HEK293 (cell line): ENCODE data around the gene GBX1.

ENCODE experiments used
- CTCF ChIA-PET: fragments of 350-600 bp; formaldehyde crosslinking; extraction: SDS; loops from one replicate; lab custom pipeline; 2021; ENCODE audit warnings: antibody characterized with exemption; lab: Yijun Ruan, JAX
- POLR2A ChIA-PET: fragments of 300-600 bp; formaldehyde crosslinking; extraction: SDS; loops from one replicate; lab custom pipeline; 2020; ENCODE audit warnings: antibody characterized with exemption, inconsistent platforms; lab: Yijun Ruan, JAX
- H3K27ac ChIP-seq: fragments of 200-500 bp; sonication (Bioruptor generic); 2 replicates; pipeline ENCODE4 v1.5.1; 2014; ENCODE audit warnings: low read depth, low read length, control low read depth, inconsistent platforms; ENCODE audit errors: extremely low read depth
- H3K36me3 ChIP-seq, 2 experiments: fragments of 200-500 bp in 1 of 2; sonication (Bioruptor generic) in 1 of 2; 1 replicate in 1 of 2; 2 replicates in 1 of 2; pipeline ENCODE4 v1.5.1; 2014 to 2017; ENCODE audit warnings: inconsistent platforms in 2 of 2, low read length in 2 of 2; ENCODE audit not compliant: control insufficient read depth in 2 of 2, insufficient read depth in 1 of 2
- H3K4me1 ChIP-seq: fragments of 200-500 bp; sonication (Bioruptor generic); 2 replicates; pipeline ENCODE4 v1.5.1; 2014; ENCODE audit warnings: mild to moderate bottlenecking, low read length, inconsistent platforms; ENCODE audit not compliant: control insufficient read depth, insufficient read depth
- H3K4me3 ChIP-seq: 2 replicates; pipeline ENCODE4 v1.5.1; 2011; ENCODE audit warnings: low read depth, mild to moderate bottlenecking, control low read depth, low read length, moderate library complexity
- H3K9me3 ChIP-seq: fragments of 200-500 bp; sonication (Bioruptor generic); 2 replicates; pipeline ENCODE4 v1.5.1; 2014; ENCODE audit warnings: low read depth, low read length, inconsistent platforms; ENCODE audit not compliant: control insufficient read depth, insufficient read depth
- HOXA7 ChIP-seq: sonication (generic); formaldehyde crosslinking; IDR thresholded peaks from 2 replicates; pipeline ENCODE4 v1.8.1; 2022; ENCODE audit warnings: missing genetic modification reagents, borderline replicate concordance
- ZBTB21 ChIP-seq: fragments of 450-650 bp; formaldehyde crosslinking; IDR thresholded peaks from 2 replicates; pipeline ENCODE4 v1.5.1; 2017; ENCODE audit warnings: missing biosample characterization, missing genetic modification characterization
- ZEB2 ChIP-seq: fragments of 450-650 bp; formaldehyde crosslinking; IDR thresholded peaks from 2 replicates; pipeline ENCODE4 v1.5.1; 2016; ENCODE audit warnings: missing biosample characterization, missing genetic modification characterization
- ZNF10 ChIP-seq: fragments of 450-650 bp; formaldehyde crosslinking; IDR thresholded peaks from 2 replicates; pipeline ENCODE4 v1.5.1; 2017; ENCODE audit warnings: missing biosample characterization, missing genetic modification characterization
- ZNF132 ChIP-seq: fragments of 450-650 bp; formaldehyde crosslinking; IDR thresholded peaks from 2 replicates; pipeline ENCODE4 v1.5.1; 2017; ENCODE audit warnings: missing biosample characterization, missing genetic modification characterization, borderline replicate concordance
- ZNF174 ChIP-seq: fragments of 450-650 bp; formaldehyde crosslinking; IDR thresholded peaks from 2 replicates; pipeline ENCODE4 v1.5.0; 2017; ENCODE audit warnings: missing biosample characterization, mild to moderate bottlenecking, missing genetic modification characterization
- ZNF184 ChIP-seq: fragments of 450-650 bp; IDR thresholded peaks from 2 replicates; pipeline ENCODE4 v1.5.1; 2018; ENCODE audit warnings: missing biosample characterization, mild to moderate bottlenecking, missing genetic modification characterization
- ZNF2 ChIP-seq: fragments of 450-650 bp; formaldehyde crosslinking; IDR thresholded peaks from 2 replicates; pipeline ENCODE4 v1.5.1; 2016; ENCODE audit warnings: missing biosample characterization, missing genetic modification characterization
- ZNF211 ChIP-seq: fragments of 450-650 bp; formaldehyde crosslinking; IDR thresholded peaks from 2 replicates; pipeline ENCODE4 v1.5.1; 2016; ENCODE audit warnings: low read depth, missing biosample characterization, missing genetic modification characterization
- ZNF248 ChIP-seq: fragments of 450-650 bp; formaldehyde crosslinking; IDR thresholded peaks from 2 replicates; pipeline ENCODE4 v1.5.1; 2017; ENCODE audit warnings: missing biosample characterization, missing genetic modification characterization
- ZNF324 ChIP-seq: fragments of 450-650 bp; formaldehyde crosslinking; IDR thresholded peaks from 2 replicates; pipeline ENCODE4 v1.5.1; 2016; ENCODE audit warnings: missing biosample characterization, missing genetic modification characterization
- ZNF48 ChIP-seq: fragments of 450-650 bp; formaldehyde crosslinking; IDR thresholded peaks from 2 replicates; pipeline ENCODE4 v1.5.1; 2016; ENCODE audit warnings: missing biosample characterization, missing genetic modification characterization
- ZNF501 ChIP-seq: fragments of 450-650 bp; formaldehyde crosslinking; IDR thresholded peaks from 2 replicates; pipeline ENCODE4 v1.5.1; 2016; ENCODE audit warnings: missing biosample characterization, missing genetic modification characterization
- ZNF510 ChIP-seq: fragments of 450-650 bp; formaldehyde crosslinking; IDR thresholded peaks from 2 replicates; pipeline ENCODE4 v1.5.1; 2018; ENCODE audit warnings: mild to moderate bottlenecking, missing genetic modification characterization, missing biosample characterization; ENCODE audit not compliant: insufficient replicate concordance
- ZNF529 ChIP-seq: fragments of 450-650 bp; formaldehyde crosslinking; IDR thresholded peaks from 2 replicates; pipeline ENCODE4 v1.5.1; 2017; ENCODE audit warnings: missing genetic modification characterization, missing biosample characterization; ENCODE audit not compliant: insufficient replicate concordance
- ZNF555 ChIP-seq: fragments of 450-650 bp; formaldehyde crosslinking; conservative IDR thresholded peaks from 2 replicates; pipeline ENCODE4 v1.5.1; 2017; ENCODE audit warnings: missing biosample characterization, mild to moderate bottlenecking, missing genetic modification characterization, inconsistent platforms
- ZNF621 ChIP-seq: fragments of 450-650 bp; formaldehyde crosslinking; IDR thresholded peaks from 2 replicates; pipeline ENCODE4 v1.5.1; 2017; ENCODE audit warnings: missing biosample characterization, missing genetic modification characterization
- ZNF626 ChIP-seq: fragments of 450-650 bp; sonication (Bioruptor Pico); formaldehyde crosslinking; IDR thresholded peaks from 2 replicates; pipeline ENCODE4 v1.5.1; 2018; ENCODE audit warnings: missing biosample characterization, missing genetic modification characterization, inconsistent platforms
- ZNF768 ChIP-seq: fragments of 450-650 bp; formaldehyde crosslinking; IDR thresholded peaks from 2 replicates; pipeline ENCODE4 v1.5.1; 2018; ENCODE audit warnings: missing biosample characterization, mild to moderate bottlenecking, missing genetic modification characterization
- TF ChIP-seq, protein P1 (sequence below): fragments of 450-650 bp; formaldehyde crosslinking; IDR thresholded peaks from 2 replicates; pipeline ENCODE4 v1.5.1; 2016; ENCODE audit warnings: missing biosample characterization, missing genetic modification characterization, low read depth
- TF ChIP-seq, protein P2 (sequence below): fragments of 450-650 bp; formaldehyde crosslinking; IDR thresholded peaks from 2 replicates; pipeline ENCODE4 v1.5.1; 2016; ENCODE audit warnings: missing biosample characterization, missing genetic modification characterization
- TF ChIP-seq, protein P3 (sequence below): fragments of 450-650 bp; formaldehyde crosslinking; IDR thresholded peaks from 2 replicates; pipeline ENCODE4 v1.5.1; 2016; ENCODE audit warnings: missing biosample characterization, missing genetic modification characterization
- TF ChIP-seq, protein P4 (sequence below): fragments of 450-650 bp; formaldehyde crosslinking; IDR thresholded peaks from 2 replicates; pipeline ENCODE4 v1.5.1; 2016; ENCODE audit warnings: missing biosample characterization, missing genetic modification characterization

The GBX1 gene

DNA sequence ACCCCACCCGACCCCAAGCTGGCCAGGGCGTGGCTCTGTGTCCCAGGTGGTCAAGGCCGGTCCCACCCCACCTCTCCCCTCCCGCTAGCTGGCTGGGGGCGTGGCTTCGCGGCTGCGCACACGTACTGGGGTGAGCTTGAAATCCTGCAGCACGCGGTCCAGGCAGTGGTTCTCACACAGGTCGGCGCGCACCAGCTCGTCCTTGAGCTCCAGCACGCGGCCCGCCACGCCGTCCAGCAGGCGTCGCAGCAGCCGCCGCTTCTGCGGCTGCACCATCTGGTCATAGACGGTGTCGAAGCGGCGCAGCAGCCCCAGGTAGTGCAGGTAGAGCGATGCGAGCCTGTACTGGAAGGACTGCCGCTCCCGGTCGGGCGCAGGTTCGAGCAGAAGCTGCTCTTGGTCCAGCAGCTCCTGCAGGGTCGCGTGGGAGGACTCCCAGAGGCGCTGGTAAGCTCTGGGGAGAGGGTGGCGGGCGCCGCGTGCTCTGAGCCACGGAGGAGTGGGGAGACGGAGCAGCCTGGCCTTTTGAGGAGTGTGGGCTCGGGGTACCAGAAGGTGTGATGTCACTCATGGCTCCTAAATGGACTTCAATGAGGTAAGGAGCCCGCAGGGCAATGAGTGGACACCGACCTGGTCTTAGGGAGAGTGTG is 37.0 kb upstream of the GBX1 start (continued):
- no peak for TF ChIP-seq ZEB2 (tag by site-specific recombination)
- no peak for TF ChIP-seq ZNF768 (tag by site-specific recombination)
- TF ChIP-seq ZNF2 (tag by site-specific recombination): no peak
- TF ChIP-seq ZNF510 (tag by site-specific recombination): no peak
- TF ChIP-seq, protein P1, sequence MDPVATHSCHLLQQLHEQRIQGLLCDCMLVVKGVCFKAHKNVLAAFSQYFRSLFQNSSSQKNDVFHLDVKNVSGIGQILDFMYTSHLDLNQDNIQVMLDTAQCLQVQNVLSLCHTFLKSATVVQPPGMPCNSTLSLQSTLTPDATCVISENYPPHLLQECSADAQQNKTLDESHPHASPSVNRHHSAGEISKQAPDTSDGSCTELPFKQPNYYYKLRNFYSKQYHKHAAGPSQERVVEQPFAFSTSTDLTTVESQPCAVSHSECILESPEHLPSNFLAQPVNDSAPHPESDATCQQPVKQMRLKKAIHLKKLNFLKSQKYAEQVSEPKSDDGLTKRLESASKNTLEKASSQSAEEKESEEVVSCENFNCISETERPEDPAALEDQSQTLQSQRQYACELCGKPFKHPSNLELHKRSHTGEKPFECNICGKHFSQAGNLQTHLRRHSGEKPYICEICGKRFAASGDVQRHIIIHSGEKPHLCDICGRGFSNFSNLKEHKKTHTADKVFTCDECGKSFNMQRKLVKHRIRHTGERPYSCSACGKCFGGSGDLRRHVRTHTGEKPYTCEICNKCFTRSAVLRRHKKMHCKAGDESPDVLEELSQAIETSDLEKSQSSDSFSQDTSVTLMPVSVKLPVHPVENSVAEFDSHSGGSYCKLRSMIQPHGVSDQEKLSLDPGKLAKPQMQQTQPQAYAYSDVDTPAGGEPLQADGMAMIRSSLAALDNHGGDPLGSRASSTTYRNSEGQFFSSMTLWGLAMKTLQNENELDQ: no peak

DNA sequence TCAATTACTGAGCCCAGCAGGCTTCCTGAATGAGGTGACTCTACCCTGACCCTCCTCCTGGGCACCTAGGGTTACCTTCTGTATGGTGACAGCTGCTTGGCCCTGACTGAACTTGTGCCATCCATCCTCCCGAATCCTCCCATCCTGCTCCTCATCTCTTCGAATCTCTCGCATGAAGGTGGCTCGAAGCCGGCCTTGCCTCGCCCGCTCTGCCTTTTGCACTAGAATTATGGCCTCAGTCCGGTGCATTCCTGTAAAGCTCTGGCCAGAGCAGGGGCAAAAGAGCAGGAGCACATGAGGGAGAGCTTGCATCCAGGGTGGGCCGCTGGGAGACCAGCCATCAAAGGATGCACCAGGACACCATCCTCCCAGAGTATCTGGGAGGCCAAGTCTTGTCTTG is 35.3 kb upstream of the GBX1 start:
- no peak overlapping the region for H3K4me3 ChIP-seq
- no peaks in the 10 kb centered on the region for H3K36me3 ChIP-seq
- ChIA-PET POLR2A (no interaction called here), CTCF (no interaction called here)
- no peaks in the 10 kb centered on the region for H3K9me3 ChIP-seq
- TF ChIP-seq ZNF248 (no peak), ZNF621 (no peak), HOXA7 (CRISPR knock-in tag) (no peak), ZNF174 (no peak), ZNF10 (tag by site-specific recombination) (no peak)
- TF ChIP-seq, protein P2, sequence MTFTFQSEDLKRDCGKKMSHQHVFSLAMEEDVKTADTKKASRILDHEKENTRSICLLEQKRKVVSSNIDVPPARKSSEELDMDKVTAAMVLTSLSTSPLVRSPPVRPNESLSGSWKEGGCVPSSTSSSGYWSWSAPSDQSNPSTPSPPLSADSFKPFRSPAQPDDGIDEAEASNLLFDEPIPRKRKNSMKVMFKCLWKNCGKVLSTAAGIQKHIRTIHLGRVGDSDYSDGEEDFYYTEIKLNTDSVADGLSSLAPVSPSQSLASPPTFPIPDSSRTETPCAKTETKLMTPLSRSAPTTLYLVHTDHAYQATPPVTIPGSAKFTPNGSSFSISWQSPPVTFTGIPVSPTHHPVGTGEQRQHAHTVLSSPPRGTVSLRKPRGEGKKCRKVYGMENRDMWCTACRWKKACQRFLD (tag by site-specific recombination): no peak
- no peaks in the 10 kb centered on the region for H3K4me1 ChIP-seq
- no peak overlapping the region for H3K27ac ChIP-seq

DNA sequence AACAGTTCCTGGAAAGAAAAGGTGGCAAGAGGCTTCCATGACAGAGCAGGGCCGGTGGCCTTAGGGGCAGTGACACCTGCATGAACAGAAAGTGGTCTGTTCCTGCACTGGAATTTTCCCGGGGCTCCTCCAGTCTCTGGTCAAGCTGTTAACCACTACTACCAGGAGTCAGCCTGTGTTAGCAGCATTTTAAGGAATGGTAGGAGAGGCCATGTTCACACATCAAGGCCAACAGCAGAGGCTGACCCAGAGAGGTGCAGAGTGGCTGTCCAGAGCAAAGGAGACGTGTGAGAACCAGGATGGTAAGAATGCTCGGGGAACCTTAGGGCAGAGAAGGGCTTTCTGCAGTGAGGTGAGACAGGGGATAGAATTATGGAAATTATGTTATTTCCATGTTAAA is 34.3 kb upstream of the GBX1 start:
- TF ChIP-seq, protein P3, sequence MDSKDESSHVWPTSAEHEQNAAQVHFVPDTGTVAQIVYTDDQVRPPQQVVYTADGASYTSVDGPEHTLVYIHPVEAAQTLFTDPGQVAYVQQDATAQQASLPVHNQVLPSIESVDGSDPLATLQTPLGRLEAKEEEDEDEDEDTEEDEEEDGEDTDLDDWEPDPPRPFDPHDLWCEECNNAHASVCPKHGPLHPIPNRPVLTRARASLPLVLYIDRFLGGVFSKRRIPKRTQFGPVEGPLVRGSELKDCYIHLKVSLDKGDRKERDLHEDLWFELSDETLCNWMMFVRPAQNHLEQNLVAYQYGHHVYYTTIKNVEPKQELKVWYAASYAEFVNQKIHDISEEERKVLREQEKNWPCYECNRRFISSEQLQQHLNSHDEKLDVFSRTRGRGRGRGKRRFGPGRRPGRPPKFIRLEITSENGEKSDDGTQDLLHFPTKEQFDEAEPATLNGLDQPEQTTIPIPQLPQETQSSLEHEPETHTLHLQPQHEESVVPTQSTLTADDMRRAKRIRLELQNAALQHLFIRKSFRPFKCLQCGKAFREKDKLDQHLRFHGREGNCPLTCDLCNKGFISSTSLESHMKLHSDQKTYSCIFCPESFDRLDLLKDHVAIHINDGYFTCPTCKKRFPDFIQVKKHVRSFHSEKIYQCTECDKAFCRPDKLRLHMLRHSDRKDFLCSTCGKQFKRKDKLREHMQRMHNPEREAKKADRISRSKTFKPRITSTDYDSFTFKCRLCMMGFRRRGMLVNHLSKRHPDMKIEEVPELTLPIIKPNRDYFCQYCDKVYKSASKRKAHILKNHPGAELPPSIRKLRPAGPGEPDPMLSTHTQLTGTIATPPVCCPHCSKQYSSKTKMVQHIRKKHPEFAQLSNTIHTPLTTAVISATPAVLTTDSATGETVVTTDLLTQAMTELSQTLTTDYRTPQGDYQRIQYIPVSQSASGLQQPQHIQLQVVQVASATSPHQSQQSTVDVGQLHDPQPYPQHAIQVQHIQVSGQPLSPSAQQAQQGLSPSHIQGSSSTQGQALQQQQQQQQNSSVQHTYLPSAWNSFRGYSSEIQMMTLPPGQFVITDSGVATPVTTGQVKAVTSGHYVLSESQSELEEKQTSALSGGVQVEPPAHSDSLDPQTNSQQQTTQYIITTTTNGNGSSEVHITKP (tag by site-specific recombination): peak; percentile 75
- no peak for TF ChIP-seq ZBTB21 (tag by site-specific recombination)
- H3K36me3 ChIP-seq: no peaks in the 10 kb centered on the region
- no peaks in the 10 kb centered on the region for H3K9me3 ChIP-seq
- POLR2A ChIA-PET: no interaction called here
- CTCF ChIA-PET: no interaction called here
- no peak overlapping the region for H3K27ac ChIP-seq
- no peaks in the 10 kb centered on the region for H3K4me1 ChIP-seq
- H3K4me3 ChIP-seq: no peak overlapping the region

DNA sequence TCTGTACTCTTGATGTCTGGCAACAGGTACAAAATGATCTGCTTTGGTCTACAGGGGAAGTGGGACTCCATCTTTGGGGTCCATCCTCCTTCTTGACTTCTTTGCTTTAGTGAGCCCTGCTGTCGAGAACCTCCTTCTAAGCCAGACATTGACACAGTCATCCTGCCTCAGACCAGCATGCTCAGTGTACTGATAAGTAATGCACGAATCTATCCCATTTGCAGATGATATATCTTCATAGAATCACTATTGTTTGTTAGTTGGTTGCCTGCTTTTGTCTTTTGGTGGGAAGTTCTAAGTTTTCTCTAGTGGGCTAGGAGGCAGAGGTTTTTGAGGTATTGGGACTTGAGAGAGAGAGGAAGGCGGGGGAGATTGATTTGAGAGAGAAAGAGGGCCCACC is 33.9 kb upstream of the GBX1 start:
- H3K36me3 ChIP-seq: no peaks in the 10 kb centered on the region
- POLR2A ChIA-PET: no interaction called here
- H3K4me3 ChIP-seq: no peak overlapping the region
- no peak overlapping the region for H3K27ac ChIP-seq
- no peaks in the 10 kb centered on the region for H3K4me1 ChIP-seq
- CTCF ChIA-PET: no interaction called here
- H3K9me3 ChIP-seq: no peaks in the 10 kb centered on the region
- no peak for TF ChIP-seq ZNF132 (tag by site-specific recombination)
- no peak for TF ChIP-seq ZNF48
- TF ChIP-seq, protein P4, sequence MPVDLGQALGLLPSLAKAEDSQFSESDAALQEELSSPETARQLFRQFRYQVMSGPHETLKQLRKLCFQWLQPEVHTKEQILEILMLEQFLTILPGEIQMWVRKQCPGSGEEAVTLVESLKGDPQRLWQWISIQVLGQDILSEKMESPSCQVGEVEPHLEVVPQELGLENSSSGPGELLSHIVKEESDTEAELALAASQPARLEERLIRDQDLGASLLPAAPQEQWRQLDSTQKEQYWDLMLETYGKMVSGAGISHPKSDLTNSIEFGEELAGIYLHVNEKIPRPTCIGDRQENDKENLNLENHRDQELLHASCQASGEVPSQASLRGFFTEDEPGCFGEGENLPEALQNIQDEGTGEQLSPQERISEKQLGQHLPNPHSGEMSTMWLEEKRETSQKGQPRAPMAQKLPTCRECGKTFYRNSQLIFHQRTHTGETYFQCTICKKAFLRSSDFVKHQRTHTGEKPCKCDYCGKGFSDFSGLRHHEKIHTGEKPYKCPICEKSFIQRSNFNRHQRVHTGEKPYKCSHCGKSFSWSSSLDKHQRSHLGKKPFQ (tag by site-specific recombination): no peak
- TF ChIP-seq ZNF324: no peak
- TF ChIP-seq ZNF529: no peak
- no peak for TF ChIP-seq ZNF626 (tag by site-specific recombination)
- no peak for TF ChIP-seq ZNF501 (tag by site-specific recombination)
- TF ChIP-seq ZNF184 (tag by site-specific recombination): no peak
- TF ChIP-seq ZNF211: no peak
- TF ChIP-seq ZNF555 (tag by site-specific recombination): no peak
- TF ChIP-seq ZNF2 (tag by site-specific recombination): no peak
